HG03159 (cell line): Measurements from ENCODE around the gene RBM6.

Source experiments
- ATAC-seq: cut with Tn5 transposase; IDR thresholded peaks from one replicate; pipeline ENCODE4 v1.9.1; 2021; ENCODE audit warnings: mild to moderate bottlenecking, moderate library complexity; ENCODE audit not compliant: unreplicated experiment

The RBM6 gene

DNA sequence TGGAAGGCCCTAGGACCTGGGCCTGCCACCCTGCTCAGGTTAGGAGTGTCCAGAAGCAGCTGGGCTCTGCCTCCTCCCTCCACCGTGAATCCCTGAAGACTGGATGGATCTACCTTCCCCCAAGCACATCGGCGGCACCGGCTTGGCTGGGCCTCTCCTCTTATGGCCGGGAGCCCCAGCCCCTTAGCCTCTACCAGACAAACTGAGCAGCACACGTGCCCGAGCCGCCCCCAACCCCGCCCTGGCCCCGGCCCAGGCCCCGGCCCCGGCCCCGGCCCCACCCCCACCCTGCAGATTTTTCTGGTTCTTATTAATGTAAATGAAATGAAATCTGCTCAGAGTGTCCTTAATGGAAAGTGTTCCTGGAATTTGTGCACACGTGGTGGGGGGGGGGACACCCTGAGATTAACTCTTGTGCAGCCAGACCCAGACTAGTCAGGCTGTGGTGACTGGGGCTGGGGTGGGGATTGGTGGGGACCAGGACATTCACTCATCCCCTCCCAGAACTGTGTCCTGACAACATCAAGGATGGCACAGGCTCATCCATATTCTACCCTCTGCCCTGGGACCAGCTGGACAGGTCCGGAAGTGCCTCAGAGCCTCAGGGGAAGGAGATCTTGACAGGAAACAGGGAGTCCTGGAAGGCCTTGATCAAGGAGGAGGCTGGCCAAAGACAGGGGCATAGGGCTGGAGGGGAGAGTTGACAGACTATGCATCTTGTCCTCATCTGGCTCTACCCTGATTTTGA, 184.3 kb downstream of the RBM6 start:
- ATAC-seq: no peak

GRCh38 chr3:50124800-50125178, 184.8 kb downstream of the RBM6 start:
- ATAC-seq: no peak

- no peak for ATAC-seq
Measured at GRCh38 chr3:50125541-50126286, 185.8 kb downstream of the RBM6 start.

DNA sequence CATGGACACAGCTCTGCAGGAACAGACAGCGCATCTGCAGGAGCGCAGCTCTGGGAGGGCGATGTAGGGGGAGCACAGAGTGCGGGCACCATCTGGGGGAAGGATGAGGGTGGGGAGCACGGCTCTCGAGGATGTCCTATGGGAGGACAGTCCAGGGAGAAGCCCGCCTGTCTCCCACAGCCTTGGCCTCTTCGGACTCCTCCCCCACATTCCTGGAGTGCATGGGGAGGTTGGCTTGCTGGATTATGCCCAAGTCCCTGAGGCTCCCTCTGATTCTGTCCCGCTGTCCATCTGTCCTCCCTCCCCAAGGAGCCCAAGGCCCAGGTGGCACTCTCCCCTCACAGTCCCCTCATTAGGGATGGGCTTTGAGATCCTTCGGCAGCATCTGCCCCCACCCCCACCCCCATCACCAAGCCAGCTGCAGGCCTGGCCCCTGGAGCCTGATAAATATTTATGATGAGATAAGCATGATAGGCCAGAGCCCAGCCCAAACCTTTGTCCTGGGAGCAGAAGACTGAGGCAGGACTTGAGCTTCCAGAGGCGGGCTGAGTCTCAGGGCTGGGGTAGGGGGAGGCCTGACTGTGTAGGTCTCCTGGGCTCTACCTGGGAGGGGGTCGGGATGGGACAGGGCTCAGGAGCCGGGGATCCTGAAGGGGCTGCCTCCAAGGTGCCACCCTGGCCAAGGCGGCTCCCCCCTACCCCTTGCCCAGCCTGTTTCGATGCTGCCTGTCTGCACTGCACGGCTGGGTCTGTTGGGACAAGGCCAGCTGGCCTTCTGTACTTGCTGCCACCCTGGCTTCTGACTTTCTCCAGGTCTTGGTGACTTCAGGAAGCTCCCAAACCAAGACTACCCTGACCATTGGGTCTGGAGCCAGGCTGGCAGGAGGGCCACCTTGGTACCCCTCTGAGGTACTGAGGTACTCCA, 186.6 kb downstream of the RBM6 start:
- no peak for ATAC-seq
